B cell (primary cell): ENCODE data around the gene IL10RA. TPM values are rescaled to one million over a fixed set of nuclear protein-coding genes. Genes with fewer than 3 reads are reported as not detected.
A peak's percentile ranks its signal among the peaks of the same experiment; 100 is the strongest.

Experiments
- ATAC-seq: fragments of 200-7000 bp; cut with Tn5 transposase; one replicate; pipeline ENCODE4 v1.10.0; 2021; ENCODE audit warnings: low read depth, mild to moderate bottlenecking, moderate number of reproducible peaks, moderate library complexity
- CTCF ChIA-PET: fragments of 350-600 bp; sonication (Branson Sonifier 250); formaldehyde crosslinking; loops from one replicate; lab custom pipeline; 2021; ENCODE audit warnings: antibody characterized with exemption, inconsistent platforms; lab: Charles Lee
- POLR2A ChIA-PET: fragments of 350-600 bp; sonication (Branson Sonifier 250); formaldehyde crosslinking; loops from one replicate; lab custom pipeline; 2021; ENCODE audit warnings: antibody characterized with exemption; lab: Charles Lee
- DNase-seq: peaks from one replicate; pipeline ENCODE4 v3.0.0; 2013
- H2AFZ ChIP-seq: 2 replicates; pipeline ENCODE4 v1.6.1; 2012; ENCODE audit warnings: mild to moderate bottlenecking, low read depth, low read length; ENCODE audit not compliant: insufficient read depth, poor library complexity, severe bottlenecking
- H3K27ac ChIP-seq, 2 donors: 1 replicate in 1 of 2; 2 replicates in 1 of 2; pipeline ENCODE4 v1.5.1; 2012 to 2013; ENCODE audit warnings: low read length in 2 of 2, mild to moderate bottlenecking in 2 of 2, moderate library complexity in 1 of 2
- H3K27me3 ChIP-seq, 4 experiments: fragments of 200-600 bp in 1 of 4; sonication (generic) in 1 of 4; replicated peaks in 1 of 4; 1 replicate in 2 of 4; 2 replicates in 2 of 4; pipeline versions ENCODE4 v1.6.1 to v1.7.0; 2013 to 2016; ENCODE audit warnings: low read length in 3 of 4, mild to moderate bottlenecking in 2 of 4, mixed read lengths in 1 of 4, moderate library complexity in 1 of 4; ENCODE audit not compliant: insufficient read depth in 4 of 4, control insufficient read depth in 3 of 4; ENCODE audit errors: control extremely low read depth in 1 of 4
- H3K36me3 ChIP-seq, 2 experiments: replicated peaks in 1 of 2; 1 replicate in 1 of 2; 2 replicates in 1 of 2; pipeline versions ENCODE4 v1.6.1 to v1.7.1; 2013; ENCODE audit warnings: low read length in 1 of 2; ENCODE audit not compliant: insufficient read depth in 2 of 2, control insufficient read depth in 1 of 2; ENCODE audit errors: control extremely low read depth in 1 of 2, extremely low read depth in 1 of 2
- H3K4me1 ChIP-seq, 2 donors: fragments of 200-600 bp in 1 of 2; sonication (generic) in 1 of 2; 1 replicate in 1 of 2; 2 replicates in 1 of 2; pipeline versions ENCODE4 v1.5.1 to v1.6.1; 2013 to 2017; ENCODE audit warnings: low read length in 2 of 2; ENCODE audit not compliant: control insufficient read depth in 2 of 2, insufficient read depth in 2 of 2
- H3K4me2 ChIP-seq: replicated peaks from 2 replicates; pipeline ENCODE3; 2012; ENCODE audit warnings: mild to moderate bottlenecking, low read depth, low read length; ENCODE audit not compliant: poor library complexity, severe bottlenecking
- H3K4me3 ChIP-seq, 5 experiments: fragments of 200-600 bp in 1 of 5; sonication (generic) in 1 of 5; 1 replicate in 3 of 5; 2 replicates in 2 of 5; pipeline versions ENCODE4 v1.5.1 to v1.7.0; 2011 to 2016; ENCODE audit warnings: low read length in 4 of 5, mild to moderate bottlenecking in 4 of 5, low read depth in 2 of 5, control low read depth in 1 of 5, moderate library complexity in 1 of 5; ENCODE audit not compliant: insufficient read depth in 1 of 5; ENCODE audit errors: control extremely low read depth in 1 of 5, extremely low read depth in 1 of 5
- H3K79me2 ChIP-seq: fragments of 200-600 bp; sonication (generic); one replicate; pipeline ENCODE4 v1.6.0; 2016; ENCODE audit warnings: low read length; ENCODE audit not compliant: control insufficient read depth, insufficient read depth
- H3K9ac ChIP-seq: fragments of 200-600 bp; sonication (generic); 2 replicates; pipeline ENCODE4 v1.6.1; 2017; ENCODE audit warnings: mild to moderate bottlenecking, low read length, moderate library complexity
- H3K9me3 ChIP-seq, 3 donors: one replicate each; pipeline versions ENCODE4 v1.6.1 to v1.7.1; 2013; ENCODE audit warnings: low read length in 2 of 3; ENCODE audit not compliant: control insufficient read depth in 2 of 3, insufficient read depth in 1 of 3; ENCODE audit errors: control extremely low read depth in 1 of 3
- H4K20me1 ChIP-seq: 2 replicates; pipeline ENCODE4 v1.6.0; 2012; ENCODE audit warnings: mild to moderate bottlenecking, low read length; ENCODE audit not compliant: insufficient read depth, control insufficient read depth, poor library complexity, severe bottlenecking
- H3K27ac Mint-ChIP-seq: one replicate; pipeline ENCODE4 v1.8.0; 2021; ENCODE audit warnings: mixed read lengths
- H3K27me3 Mint-ChIP-seq: one replicate; pipeline ENCODE4 v1.8.0; 2021; ENCODE audit warnings: mixed read lengths
- H3K4me1 Mint-ChIP-seq: one replicate; pipeline ENCODE4 v1.8.0; 2021; ENCODE audit warnings: mixed read lengths
- H3K4me3 Mint-ChIP-seq: one replicate; pipeline ENCODE4 v1.8.0; 2021; ENCODE audit warnings: mixed read lengths
- H3K9me3 Mint-ChIP-seq: one replicate; pipeline ENCODE4 v1.8.0; 2022; ENCODE audit warnings: mixed read lengths; ENCODE audit not compliant: insufficient read depth
- EZH2 ChIP-seq: IDR thresholded peaks from 2 replicates; pipeline ENCODE4 v1.6.1; 2012; ENCODE audit warnings: borderline replicate concordance, low read depth, mild to moderate bottlenecking, moderate library complexity, low read length; ENCODE audit not compliant: insufficient read depth, poor library complexity, severe bottlenecking
- WGBS: methylation state at CpG from one replicate; pipeline ENCODE4 v1.1.5; 2013; ENCODE audit warnings: missing lambda C conversion rate; ENCODE audit not compliant: insufficient coverage; 5-methylcytosine and 5-hydroxymethylcytosine counted together
- intact Hi-C: fragments of 100-400 bp; cut with micrococcal nuclease; formaldehyde crosslinking; loops from one replicate; pipeline ENCODE4 v1.10.0; 2022
- polyA plus RNA-seq: library from polyadenylated mRNA; depleted of rRNA; stranded (reverse); fragments of >200 nt; gene quantifications from 2 replicates; pipeline ENCODE4 v1.2.3, GENCODE V29; 2012
- total RNA-seq, 2 donors: library from RNA; stranded (reverse); fragments of 120-200 nt in 1 of 2; gene quantifications; 1 replicate in 1 of 2; 2 replicates in 1 of 2; pipeline versions ENCODE4 v1.2.3 to v1.2.4, GENCODE V29; 2013 to 2022
- TF ChIP-seq, protein P1 (sequence below): fragments of 200-600 bp; IDR thresholded peaks from one replicate; pipeline ENCODE4 v1.8.0; 2022; ENCODE audit warnings: antibody characterized with exemption, mild to moderate bottlenecking

The IL10RA gene
- total and polyA plus RNA-seq, 2 donors (not counting 1 experiment from before 2014, with no cell fraction given) = 73.3 to 417 TPM

DNA sequence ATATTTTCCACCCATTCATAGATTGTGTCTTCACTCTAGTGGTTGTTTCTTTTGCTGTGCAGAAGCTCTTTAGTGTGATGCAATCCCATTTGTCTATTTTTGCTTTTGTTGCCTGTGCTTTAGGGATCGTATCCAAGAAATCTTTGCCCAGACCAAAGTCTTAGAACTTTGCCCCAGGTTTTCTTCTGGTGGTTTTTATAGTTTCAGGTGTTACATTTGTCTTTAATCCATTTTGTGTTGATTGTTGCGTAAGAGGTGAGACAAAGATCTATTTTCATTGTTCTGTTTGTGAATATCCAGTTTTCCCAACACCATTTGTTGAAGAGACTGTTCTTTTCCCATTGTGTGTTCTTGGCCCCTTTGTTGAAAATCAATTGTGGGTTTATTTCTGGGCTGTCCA is 6.4 kb downstream of the IL10RA start:
- peaks cover 63% of the 10 kb centered on the region for H3K4me1 Mint-ChIP-seq
- Histone ChIP-seq H3K9ac (no peak overlapping the region), H3K4me2 (no peak overlapping the region), H2AFZ (no peak overlapping the region), H3K4me1 (peaks cover 42 to 43% of the 10 kb centered on the region in 2 donors), H3K27me3 (no peaks in the 10 kb centered on the region), H3K79me2 (peaks cover 35% of the 10 kb centered on the region), H3K36me3 (peaks cover 17 to 98% of the 10 kb centered on the region in 2 experiments), H3K4me3 (no peak overlapping the region), H3K27ac (peak overlapping the region in 1 of 2 donors; percentile 35), H3K9me3 (no peaks in the 10 kb centered on the region), H4K20me1 (peaks cover 23% of the 10 kb centered on the region)
- CTCF ChIA-PET = interaction anchor here (1.7 to 12.1 kb wide), 4 partner anchors 42 to 184 kb away, joined by 5 to 134 read pairs (median 12); no protein-coding TSS in a partner anchor
- no peak for ATAC-seq
- WGBS = no CpG with 5 or more reads among the region's 2 CpGs
- peak overlapping the region; percentile 63 for H3K27ac Mint-ChIP-seq
- no peaks in the 10 kb centered on the region for H3K9me3 Mint-ChIP-seq
- POLR2A ChIA-PET = interaction anchor here (21.8 kb wide), 1 partner anchor 12 kb away, joined by 346 read pairs; no protein-coding TSS in a partner anchor
- H3K4me3 Mint-ChIP-seq = peak overlapping the region; percentile 70
- H3K27me3 Mint-ChIP-seq = no peaks in the 10 kb centered on the region
- TF ChIP-seq EZH2 = no peak
- TF ChIP-seq, protein P1, sequence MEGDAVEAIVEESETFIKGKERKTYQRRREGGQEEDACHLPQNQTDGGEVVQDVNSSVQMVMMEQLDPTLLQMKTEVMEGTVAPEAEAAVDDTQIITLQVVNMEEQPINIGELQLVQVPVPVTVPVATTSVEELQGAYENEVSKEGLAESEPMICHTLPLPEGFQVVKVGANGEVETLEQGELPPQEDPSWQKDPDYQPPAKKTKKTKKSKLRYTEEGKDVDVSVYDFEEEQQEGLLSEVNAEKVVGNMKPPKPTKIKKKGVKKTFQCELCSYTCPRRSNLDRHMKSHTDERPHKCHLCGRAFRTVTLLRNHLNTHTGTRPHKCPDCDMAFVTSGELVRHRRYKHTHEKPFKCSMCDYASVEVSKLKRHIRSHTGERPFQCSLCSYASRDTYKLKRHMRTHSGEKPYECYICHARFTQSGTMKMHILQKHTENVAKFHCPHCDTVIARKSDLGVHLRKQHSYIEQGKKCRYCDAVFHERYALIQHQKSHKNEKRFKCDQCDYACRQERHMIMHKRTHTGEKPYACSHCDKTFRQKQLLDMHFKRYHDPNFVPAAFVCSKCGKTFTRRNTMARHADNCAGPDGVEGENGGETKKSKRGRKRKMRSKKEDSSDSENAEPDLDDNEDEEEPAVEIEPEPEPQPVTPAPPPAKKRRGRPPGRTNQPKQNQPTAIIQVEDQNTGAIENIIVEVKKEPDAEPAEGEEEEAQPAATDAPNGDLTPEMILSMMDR = no peak
- no peak for DNase-seq
- intact Hi-C loops = no loop called here

- ChIA-PET POLR2A (interaction anchor here (20.9 to 21.8 kb wide), 2 partner anchors 1 to 10 kb away, joined by 346 read pairs; partner anchors contain the start of gene IL10RA), CTCF (interaction anchor here (1.7 to 12.1 kb wide), 4 partner anchors 43 to 186 kb away, joined by 5 to 134 read pairs (median 14); no protein-coding TSS in a partner anchor)
- intact Hi-C loops = no loop called here
- Histone ChIP-seq H3K9me3 (no peaks in the 10 kb centered on the region), H4K20me1 (peaks cover 8% of the 10 kb centered on the region), H2AFZ (no peak overlapping the region), H3K9ac (no peak overlapping the region), H3K4me1 (peaks cover 28 to 36% of the 10 kb centered on the region in 2 donors), H3K36me3 (peaks cover 15 to 98% of the 10 kb centered on the region in 2 experiments), H3K4me3 (no peak overlapping the region), H3K27ac (no peak overlapping the region), H3K27me3 (no peaks in the 10 kb centered on the region), H3K4me2 (no peak overlapping the region), H3K79me2 (peaks cover 20% of the 10 kb centered on the region)
- Mint-ChIP-seq H3K4me3 (no peak overlapping the region), H3K27ac (peak overlapping the region; percentile 71), H3K27me3 (no peaks in the 10 kb centered on the region), H3K9me3 (no peaks in the 10 kb centered on the region), H3K4me1 (peaks cover 60% of the 10 kb centered on the region)
- 74% methylated on average over 6 of the region's 9 CpGs for WGBS
- no peak for ATAC-seq
- DNase-seq = no peak
- TF ChIP-seq, protein P1 = no peak
- no peak for TF ChIP-seq EZH2
Observed at GRCh38 chr11:117993988-117994745, 8.0 kb downstream of the IL10RA start.
